ENCODE measurements around the gene OPCML.

Gene OPCML

DNA sequence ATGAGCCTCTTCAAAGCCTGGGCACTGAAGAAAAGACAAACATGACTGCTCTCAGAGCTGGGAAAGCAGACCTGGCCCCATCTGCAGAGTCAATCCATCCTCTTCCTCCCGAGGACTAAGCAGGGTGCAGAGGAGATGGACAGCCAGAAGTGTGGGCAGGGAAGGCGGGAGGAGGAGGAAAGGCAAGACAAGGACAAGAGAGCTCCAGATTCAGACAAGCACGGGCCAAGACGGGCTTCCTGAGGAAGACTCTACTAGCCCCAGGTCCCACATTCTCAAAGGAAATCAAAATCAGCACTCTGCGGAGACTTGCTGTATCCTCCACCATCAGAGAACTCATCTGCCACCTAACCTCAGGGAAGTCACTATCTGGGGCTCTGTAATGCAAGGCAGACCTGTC is 28.5 kb downstream of the OPCML start:
- no peaks in the 10 kb centered on the region for H3K27me3 Mint-ChIP-seq (ENCODE audit: low read depth)
- no peaks in the 10 kb centered on the region for H3K4me1 Mint-ChIP-seq (ENCODE audit: low read depth)
- H3K27ac Mint-ChIP-seq, result no peak overlapping the region
- no peak overlapping the region for H3K4me3 Mint-ChIP-seq
- H3K36me3 Mint-ChIP-seq (ENCODE audit: low read depth), result no peaks in the 10 kb centered on the region
- no peaks in the 10 kb centered on the region for H3K9me3 Mint-ChIP-seq
- no peak for DNase-seq (ENCODE audit: low spot score)

DNA sequence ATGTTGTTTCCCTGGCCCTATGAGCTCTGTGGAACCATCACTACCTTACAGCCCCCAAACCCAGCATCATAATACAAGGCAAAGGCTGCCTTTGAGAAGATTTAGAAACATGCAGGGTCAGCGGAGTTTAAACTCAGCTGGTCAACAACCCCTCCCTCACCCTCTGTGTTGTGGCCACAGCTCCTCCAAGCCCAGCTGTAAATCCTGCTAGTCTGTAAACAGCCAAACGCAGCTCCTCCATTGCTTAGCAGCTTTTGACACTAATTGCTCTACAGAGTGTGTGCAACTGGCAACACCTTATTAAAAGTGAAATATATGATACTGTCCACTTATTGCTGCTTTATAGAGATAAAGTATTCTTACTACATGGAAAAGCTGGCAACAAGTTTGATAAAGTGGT is 29.1 kb downstream of the OPCML start:
- H3K4me1 Mint-ChIP-seq (ENCODE audit: low read depth), result no peaks in the 10 kb centered on the region
- H3K9me3 Mint-ChIP-seq, result no peaks in the 10 kb centered on the region
- no peaks in the 10 kb centered on the region for H3K27me3 Mint-ChIP-seq (ENCODE audit: low read depth)
- no peak overlapping the region for H3K27ac Mint-ChIP-seq
- no peaks in the 10 kb centered on the region for H3K36me3 Mint-ChIP-seq (ENCODE audit: low read depth)
- no peak overlapping the region for H3K4me3 Mint-ChIP-seq
- no peak for DNase-seq (ENCODE audit: low spot score)

DNA sequence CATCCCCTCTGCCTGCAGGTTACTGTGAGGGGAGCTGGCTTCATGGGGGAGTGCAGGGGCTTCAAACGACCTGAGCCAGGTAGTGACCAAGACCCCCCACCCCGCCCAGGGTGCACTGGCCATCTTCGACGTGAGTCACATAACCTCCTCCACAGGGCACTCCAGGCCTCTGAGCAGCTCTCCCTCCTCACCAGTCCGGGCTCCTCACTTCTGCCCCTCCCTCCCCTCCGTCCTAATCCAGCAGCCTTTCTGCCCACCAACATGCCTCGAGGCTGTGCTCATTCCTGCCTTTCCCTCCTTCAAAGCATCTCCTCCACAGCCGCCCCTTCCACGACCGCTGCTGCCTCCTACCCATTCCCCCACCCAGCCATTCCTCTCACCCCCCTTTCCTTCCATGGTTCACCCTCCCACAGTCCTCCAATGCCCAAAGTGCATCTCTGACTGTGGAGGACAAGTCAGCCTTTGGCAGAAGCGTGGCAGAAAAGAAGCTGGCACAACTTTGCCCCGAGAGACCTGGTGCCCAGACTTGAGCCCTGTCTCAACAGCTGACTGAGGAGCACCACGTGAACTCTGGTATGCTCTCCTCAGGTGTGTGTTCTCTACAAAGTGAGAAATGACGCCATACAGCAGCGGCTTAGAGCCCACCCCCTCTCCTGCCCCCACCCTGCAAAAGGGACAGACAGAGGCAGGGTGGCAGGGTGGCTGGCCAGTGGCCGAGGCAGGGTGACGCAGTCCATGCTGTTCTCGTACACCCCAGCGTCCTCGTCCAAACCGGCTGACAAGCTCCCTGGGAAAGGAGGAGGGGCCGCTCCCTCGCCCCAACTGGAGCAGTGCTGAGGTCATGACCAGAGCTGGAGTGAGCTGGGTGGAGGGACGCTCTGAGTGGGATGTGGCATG is 30.4 kb downstream of the OPCML start:
- no peaks in the 10 kb centered on the region for H3K9me3 Mint-ChIP-seq
- H3K4me1 Mint-ChIP-seq (ENCODE audit: low read depth), result no peaks in the 10 kb centered on the region
- H3K4me3 Mint-ChIP-seq, result no peak overlapping the region
- H3K27ac Mint-ChIP-seq, result no peak overlapping the region
- no peaks in the 10 kb centered on the region for H3K27me3 Mint-ChIP-seq (ENCODE audit: low read depth)
- no peaks in the 10 kb centered on the region for H3K36me3 Mint-ChIP-seq (ENCODE audit: low read depth)
- no peak for DNase-seq (ENCODE audit: low spot score)

DNA sequence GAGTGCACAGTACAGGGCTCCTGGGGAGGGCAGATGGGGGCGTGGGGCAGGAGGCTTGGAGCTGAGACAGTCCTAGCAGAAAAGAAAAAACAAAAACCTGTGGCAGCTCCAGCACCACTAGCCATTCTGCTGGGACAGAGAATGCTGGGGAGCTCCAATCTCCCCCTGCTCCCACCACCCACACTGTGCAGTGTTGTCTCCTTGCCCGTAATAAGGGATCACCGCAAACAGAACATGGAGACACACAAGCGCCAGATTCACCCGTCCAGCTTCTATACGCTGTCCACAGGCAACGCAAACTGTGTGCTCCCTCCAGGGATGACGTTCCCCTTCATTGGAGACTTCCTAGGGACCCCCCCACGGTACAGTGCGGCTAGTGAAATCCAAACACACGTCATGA is 31.4 kb downstream of the OPCML start:
- H3K36me3 Mint-ChIP-seq (ENCODE audit: low read depth), result no peaks in the 10 kb centered on the region
- H3K27ac Mint-ChIP-seq, result no peak overlapping the region
- no peaks in the 10 kb centered on the region for H3K27me3 Mint-ChIP-seq (ENCODE audit: low read depth)
- no peak overlapping the region for H3K4me3 Mint-ChIP-seq
- DNase-seq (ENCODE audit: low spot score), result no peak
- H3K4me1 Mint-ChIP-seq (ENCODE audit: low read depth), result no peaks in the 10 kb centered on the region
- H3K9me3 Mint-ChIP-seq, result no peaks in the 10 kb centered on the region

DNA sequence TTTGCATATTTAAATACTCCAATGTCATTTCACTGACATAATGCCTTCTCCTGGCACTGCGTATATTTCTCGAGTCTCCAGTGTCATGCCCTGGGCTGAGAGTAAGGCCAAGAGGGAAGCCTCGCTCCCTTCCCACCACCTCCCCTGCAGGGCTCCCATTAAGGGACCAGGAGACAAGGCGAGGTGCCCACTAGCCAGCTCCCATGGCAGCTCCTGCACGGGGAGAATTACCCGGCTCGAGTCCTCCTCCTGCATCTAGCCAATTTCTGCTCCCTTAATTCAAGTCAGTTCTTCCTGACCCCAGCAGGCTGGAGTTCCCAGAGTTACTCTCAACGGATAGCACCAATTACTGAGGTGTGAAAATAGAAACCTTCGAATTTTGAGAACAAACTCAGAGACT is 31.9 kb downstream of the OPCML start:
- no peak overlapping the region for H3K27ac Mint-ChIP-seq
- H3K36me3 Mint-ChIP-seq (ENCODE audit: low read depth), result no peaks in the 10 kb centered on the region
- no peaks in the 10 kb centered on the region for H3K4me1 Mint-ChIP-seq (ENCODE audit: low read depth)
- H3K9me3 Mint-ChIP-seq, result no peaks in the 10 kb centered on the region
- no peak for DNase-seq (ENCODE audit: low spot score)
- no peak overlapping the region for H3K4me3 Mint-ChIP-seq
- H3K27me3 Mint-ChIP-seq (ENCODE audit: low read depth), result no peaks in the 10 kb centered on the region

DNA sequence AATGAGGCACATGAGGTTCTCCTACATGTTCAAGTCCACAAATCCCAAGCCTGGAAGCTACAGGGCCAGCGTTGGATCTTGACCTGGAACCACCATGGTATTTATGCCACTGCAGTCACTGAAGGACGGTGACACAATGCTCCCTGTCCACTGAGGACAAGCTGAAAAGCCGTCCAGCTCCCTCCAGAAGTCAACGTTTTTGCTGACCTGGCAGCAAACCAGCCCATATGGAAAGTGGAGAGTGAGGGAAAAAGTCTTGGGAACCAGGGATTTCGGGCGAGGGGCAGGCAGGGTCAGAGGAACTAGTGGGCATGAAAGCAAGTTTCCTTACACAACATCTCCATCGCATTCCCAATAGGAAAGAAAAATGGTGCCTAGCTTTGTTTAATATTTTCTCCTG is 33.3 kb downstream of the OPCML start:
- Mint-ChIP-seq H3K27me3 (ENCODE audit: low read depth) (no peaks in the 10 kb centered on the region), H3K4me1 (ENCODE audit: low read depth) (no peaks in the 10 kb centered on the region), H3K27ac (no peak overlapping the region), H3K9me3 (no peaks in the 10 kb centered on the region), H3K4me3 (no peak overlapping the region), H3K36me3 (ENCODE audit: low read depth) (no peaks in the 10 kb centered on the region)
- DNase-seq (ENCODE audit: low spot score), result no peak

DNA sequence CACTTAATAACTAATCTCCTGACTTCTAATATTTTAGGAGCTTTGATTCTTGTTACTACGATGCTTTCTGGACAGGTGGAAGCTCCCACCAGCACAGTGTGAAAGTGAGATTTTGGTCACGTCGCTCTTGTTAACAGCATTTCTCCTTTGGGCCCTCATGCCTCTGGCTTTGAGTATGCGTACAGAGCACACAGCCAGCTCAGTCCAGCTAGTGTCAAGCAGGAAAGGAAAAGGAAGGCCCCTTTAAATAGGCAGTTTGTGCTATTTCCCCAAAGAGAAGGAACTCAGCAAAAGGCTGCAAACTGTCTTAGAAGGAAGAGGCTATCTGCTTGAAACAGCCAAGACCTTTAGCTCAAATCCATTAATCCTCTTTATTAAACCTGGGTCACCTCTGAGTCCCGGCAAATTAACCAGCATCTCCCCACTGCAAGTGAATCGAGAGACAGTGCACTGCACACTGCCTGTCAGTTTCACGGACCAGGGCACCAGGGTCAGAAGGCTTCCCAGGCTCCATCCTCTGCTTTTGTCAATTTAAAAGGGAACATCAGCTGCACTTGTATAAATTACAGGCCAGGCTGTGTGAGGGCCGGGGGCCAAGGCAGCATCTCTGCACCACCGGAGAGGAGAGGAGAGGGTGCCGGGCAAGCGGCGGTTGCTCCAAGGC is 34.7 kb downstream of the OPCML start:
- no peaks in the 10 kb centered on the region for H3K4me1 Mint-ChIP-seq (ENCODE audit: low read depth)
- H3K27ac Mint-ChIP-seq, result no peak overlapping the region
- DNase-seq (ENCODE audit: low spot score), result no peak
- no peak overlapping the region for H3K4me3 Mint-ChIP-seq
- peaks cover 2% of the 10 kb centered on the region for H3K9me3 Mint-ChIP-seq
- no peaks in the 10 kb centered on the region for H3K27me3 Mint-ChIP-seq (ENCODE audit: low read depth)
- no peaks in the 10 kb centered on the region for H3K36me3 Mint-ChIP-seq (ENCODE audit: low read depth)

DNA sequence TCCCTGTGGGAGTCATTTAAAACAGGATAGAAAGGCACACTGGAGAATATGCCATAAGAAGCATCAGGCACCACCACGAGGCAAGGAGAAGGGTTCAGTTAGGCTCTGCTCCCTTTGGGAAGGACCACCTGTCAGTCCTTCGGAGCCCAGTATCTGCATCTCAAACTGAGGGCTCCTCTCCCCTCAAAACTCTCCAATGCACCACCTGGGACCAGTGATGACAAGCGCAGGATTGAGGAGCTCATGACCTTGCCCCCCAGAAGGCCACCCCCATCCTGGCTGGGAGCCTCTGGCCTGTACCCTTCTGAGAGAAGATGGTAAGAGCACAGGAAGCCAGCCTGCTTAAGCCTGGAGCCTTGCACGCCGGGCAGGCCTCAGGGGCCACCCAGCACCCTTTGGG is 39.4 kb downstream of the OPCML start:
- Mint-ChIP-seq H3K36me3 (ENCODE audit: low read depth) (no peaks in the 10 kb centered on the region), H3K27me3 (ENCODE audit: low read depth) (no peaks in the 10 kb centered on the region), H3K27ac (no peak overlapping the region), H3K4me1 (ENCODE audit: low read depth) (no peaks in the 10 kb centered on the region), H3K4me3 (no peak overlapping the region), H3K9me3 (peaks cover 6% of the 10 kb centered on the region)
- DNase-seq (ENCODE audit: low spot score), result no peak

DNA sequence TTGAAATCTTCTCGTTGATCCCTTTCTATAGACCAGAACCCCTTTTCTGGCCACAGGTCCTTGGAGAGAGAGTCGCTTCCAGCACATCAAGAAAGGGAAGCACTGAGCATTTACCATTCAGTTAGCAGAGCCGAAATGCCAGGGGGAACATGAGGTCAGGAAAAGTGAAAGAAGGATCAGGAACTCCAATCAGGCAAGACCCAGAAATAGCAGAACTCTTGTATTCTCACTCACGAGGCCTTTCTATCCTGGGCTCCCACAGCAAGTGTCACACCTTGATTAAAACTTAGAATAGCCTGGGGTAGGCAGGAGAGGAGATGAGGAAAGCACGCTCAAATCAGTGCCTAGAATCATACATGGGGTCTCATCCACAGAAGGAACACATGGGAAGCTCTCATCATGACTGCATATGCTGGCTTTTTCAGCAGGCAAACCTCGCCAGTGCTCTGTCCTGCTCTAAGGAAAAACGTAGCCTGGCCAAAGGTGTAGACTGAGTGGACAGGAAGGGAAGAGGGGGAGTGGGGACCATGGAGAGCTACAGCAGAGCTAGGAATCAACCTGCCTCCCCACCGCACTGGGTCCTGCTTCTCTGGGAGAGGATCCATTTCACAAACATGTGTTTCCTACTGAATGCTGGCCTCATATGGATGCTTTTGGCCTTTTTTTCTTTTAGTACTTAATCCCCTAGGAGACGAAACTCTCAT is 40.5 kb downstream of the OPCML start:
- Mint-ChIP-seq H3K27ac (no peak overlapping the region), H3K4me3 (no peak overlapping the region), H3K9me3 (peaks cover 6% of the 10 kb centered on the region), H3K4me1 (ENCODE audit: low read depth) (no peaks in the 10 kb centered on the region), H3K27me3 (ENCODE audit: low read depth) (no peaks in the 10 kb centered on the region), H3K36me3 (ENCODE audit: low read depth) (no peaks in the 10 kb centered on the region)
- no peak for DNase-seq (ENCODE audit: low spot score)

DNA sequence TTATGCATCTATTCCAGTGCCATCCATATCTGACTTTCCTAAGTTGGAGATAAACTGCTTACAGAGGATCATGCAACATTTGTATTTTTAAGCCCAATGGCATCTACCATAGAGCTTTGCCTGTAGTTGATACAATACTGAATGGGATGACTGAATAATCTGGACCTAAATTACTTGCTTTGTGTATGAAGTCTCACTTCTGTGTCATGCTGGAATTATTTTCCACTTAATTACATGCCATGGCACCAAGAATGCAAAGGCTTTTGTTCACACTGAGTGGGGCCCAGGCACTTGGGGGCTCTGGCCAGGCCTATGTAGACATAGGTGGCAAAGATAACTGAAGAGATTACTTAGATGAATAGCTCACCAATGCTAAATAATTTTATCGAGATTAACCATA is 51.6 kb downstream of the OPCML start:
- Mint-ChIP-seq H3K9me3 (no peaks in the 10 kb centered on the region), H3K4me3 (no peak overlapping the region)

DNA sequence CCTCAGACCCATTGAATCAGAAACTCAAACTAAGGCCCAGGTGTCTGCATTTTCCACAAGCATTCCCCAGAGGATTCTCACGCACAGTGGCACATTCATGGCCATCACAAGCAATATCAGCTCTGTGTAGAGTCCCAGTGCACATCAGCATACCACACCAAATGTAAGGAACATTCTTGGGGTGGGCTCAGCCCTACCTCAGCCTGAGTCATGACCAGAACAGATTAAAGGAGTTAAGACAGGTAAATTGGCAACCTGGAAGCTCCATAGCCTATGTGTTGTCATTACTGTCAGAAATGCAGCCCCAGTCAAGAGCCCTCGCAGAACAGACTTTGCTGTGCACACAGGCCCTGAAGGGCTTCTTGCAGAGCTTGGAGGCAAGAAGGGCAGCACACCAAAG is 53.1 kb downstream of the OPCML start:
- Mint-ChIP-seq H3K27ac (no peak overlapping the region), H3K27me3 (ENCODE audit: low read depth) (no peaks in the 10 kb centered on the region), H3K4me1 (ENCODE audit: low read depth) (no peaks in the 10 kb centered on the region), H3K4me3 (no peak overlapping the region), H3K9me3 (no peaks in the 10 kb centered on the region), H3K36me3 (ENCODE audit: low read depth) (no peaks in the 10 kb centered on the region)
- DNase-seq (ENCODE audit: low spot score), result no peak

More for the DNA sequence above, 51.6 kb downstream of the OPCML start:
- H3K36me3 Mint-ChIP-seq (ENCODE audit: low read depth), result no peaks in the 10 kb centered on the region
- H3K4me1 Mint-ChIP-seq (ENCODE audit: low read depth), result no peaks in the 10 kb centered on the region
- H3K27ac Mint-ChIP-seq, result no peak overlapping the region
- no peak for DNase-seq (ENCODE audit: low spot score)
- H3K27me3 Mint-ChIP-seq (ENCODE audit: low read depth), result no peaks in the 10 kb centered on the region

DNA sequence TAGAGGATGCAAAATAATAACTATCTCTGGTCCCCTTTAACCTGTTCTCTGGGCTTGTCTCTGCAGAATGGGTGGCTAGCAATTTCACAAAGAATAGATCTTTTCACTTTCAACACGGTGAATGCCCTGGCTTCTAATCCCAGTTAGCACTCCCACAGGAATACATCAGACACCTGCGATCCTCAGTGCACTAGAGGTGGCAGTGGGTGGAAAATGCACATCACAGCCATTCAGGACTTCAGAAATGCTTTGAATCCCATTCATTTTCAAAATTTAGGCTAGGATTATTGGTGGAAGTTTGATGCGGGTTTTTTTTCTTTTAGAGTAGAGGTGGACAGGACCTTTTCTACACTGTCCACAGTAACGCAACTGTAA is 55.1 kb downstream of the OPCML start:
- Mint-ChIP-seq H3K27ac (no peak overlapping the region), H3K27me3 (ENCODE audit: low read depth) (no peaks in the 10 kb centered on the region), H3K36me3 (ENCODE audit: low read depth) (no peaks in the 10 kb centered on the region), H3K4me3 (no peak overlapping the region), H3K9me3 (no peaks in the 10 kb centered on the region), H3K4me1 (ENCODE audit: low read depth) (no peaks in the 10 kb centered on the region)
- no peak for DNase-seq (ENCODE audit: low spot score)

DNA sequence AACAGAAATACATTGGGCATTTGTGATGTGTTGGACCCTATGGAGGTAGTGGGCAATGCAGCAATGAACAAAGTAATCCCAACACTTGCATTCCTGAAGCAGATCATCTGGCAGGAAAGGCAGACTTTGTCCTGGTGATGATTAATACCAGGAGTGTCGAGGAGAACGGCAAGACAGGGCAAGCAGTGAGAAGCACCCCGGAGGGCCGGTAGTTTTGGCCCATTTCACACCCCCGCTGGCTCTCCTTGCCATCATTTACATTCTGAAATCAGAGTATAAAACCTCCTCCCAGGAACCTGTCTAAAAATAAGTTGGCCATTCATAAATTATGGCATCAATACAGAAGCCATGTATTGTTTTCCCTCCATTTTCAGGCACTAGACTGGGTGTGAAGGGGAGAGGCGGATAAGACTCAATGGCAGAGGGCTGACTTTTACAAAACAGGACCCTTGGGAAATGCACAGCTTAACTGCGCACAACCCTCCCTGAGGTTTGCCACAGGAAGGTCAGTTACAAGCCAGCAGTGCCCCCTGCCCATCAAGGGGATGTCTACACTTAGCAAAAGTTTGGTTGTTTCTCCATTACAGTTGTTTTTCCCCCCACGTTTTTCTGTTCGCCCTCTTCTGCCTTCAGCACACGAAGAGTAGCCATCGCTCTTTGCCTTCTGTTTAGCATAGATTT is 55.6 kb downstream of the OPCML start:
- Mint-ChIP-seq H3K4me3 (no peak overlapping the region), H3K4me1 (ENCODE audit: low read depth) (no peaks in the 10 kb centered on the region), H3K27me3 (ENCODE audit: low read depth) (no peaks in the 10 kb centered on the region), H3K36me3 (ENCODE audit: low read depth) (no peaks in the 10 kb centered on the region), H3K9me3 (no peaks in the 10 kb centered on the region), H3K27ac (no peak overlapping the region)
- no peak for DNase-seq (ENCODE audit: low spot score)

DNA sequence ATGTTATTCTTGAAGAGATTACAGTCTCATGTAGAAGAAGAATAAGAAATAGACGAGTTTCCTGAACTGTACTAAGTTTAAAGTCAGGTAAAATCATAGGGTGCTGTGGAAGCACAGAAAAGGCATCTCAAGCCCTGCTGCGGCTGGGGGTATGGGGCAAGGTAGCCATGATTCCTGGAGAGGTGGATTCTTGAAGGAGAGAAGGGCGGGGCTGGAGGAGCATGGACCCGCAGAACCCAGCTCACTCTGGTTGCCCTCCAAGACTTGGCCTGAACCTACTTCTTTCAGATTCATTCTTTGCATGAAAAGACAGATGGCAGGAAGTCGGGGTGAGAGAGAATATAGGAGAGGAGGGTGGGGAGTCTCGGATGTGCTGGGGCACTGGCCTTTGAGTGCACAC is 57.8 kb downstream of the OPCML start:
- Mint-ChIP-seq H3K36me3 (ENCODE audit: low read depth) (no peaks in the 10 kb centered on the region), H3K27me3 (ENCODE audit: low read depth) (no peaks in the 10 kb centered on the region), H3K9me3 (no peaks in the 10 kb centered on the region), H3K4me1 (ENCODE audit: low read depth) (no peaks in the 10 kb centered on the region), H3K4me3 (no peak overlapping the region), H3K27ac (no peak overlapping the region)
- no peak for DNase-seq (ENCODE audit: low spot score)
